ENCODE measurements around the gene SNAI3. TPM values are rescaled to one million over a fixed set of nuclear protein-coding genes. Genes with fewer than 3 reads are reported as not detected.
"Not testable (repeated sequence)": the region's sequence is repeated elsewhere in the genome, so short reads cannot be mapped to it uniquely, and the experiment has no call there.

The SNAI3 gene
- total RNA-seq, 1 donor from 2014 or later: 2.7 TPM

DNA sequence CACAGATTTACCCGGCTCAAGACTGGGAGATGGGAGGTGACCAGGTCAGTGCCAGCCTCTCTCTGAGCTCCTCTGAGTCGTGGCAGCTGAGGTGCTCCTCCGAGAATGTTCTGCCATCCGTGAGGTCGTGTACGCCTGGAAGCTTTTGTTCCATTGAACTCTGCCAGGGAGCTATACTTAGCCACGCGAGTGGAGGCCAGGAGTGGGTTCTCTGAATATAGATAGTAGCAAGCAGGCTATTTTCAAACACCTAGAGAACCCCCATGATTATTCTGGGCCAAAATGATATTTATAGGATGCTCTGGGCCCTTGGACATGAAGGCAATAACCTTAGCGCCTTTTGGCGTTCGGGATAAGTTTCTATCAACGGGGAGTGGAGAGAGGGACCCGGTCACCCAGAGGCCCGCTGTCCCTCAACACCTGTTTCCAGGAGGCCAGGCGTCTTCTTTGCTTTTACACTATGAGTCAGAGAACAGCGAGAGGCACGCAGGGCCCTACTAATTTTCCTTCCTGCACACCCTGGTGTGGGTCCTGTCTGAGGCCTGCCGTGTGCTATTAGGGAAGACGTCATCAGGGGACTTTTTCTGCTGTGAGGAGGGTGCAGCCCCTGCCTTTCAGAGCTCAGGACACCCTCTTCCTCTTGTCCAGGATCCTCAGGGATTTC lies 12.5 kb downstream of the SNAI3 start:
- H3K9me3 Mint-ChIP-seq: no peaks in the 10 kb centered on the region
- CTCF ChIA-PET: no interaction called here
- no peak overlapping the region for H3K27ac Mint-ChIP-seq
- POLR2A ChIA-PET: no interaction called here
- DNase-seq: no peak
- H3K4me3 Mint-ChIP-seq: no peak overlapping the region
- intact Hi-C loops (cut with micrococcal nuclease): no loop called here
- ATAC-seq (ENCODE audit: low read depth): no peak
- no peaks in the 10 kb centered on the region for H3K27me3 Mint-ChIP-seq
- H3K36me3 Mint-ChIP-seq (ENCODE audit: low read depth): peaks cover 17% of the 10 kb centered on the region
- TF ChIP-seq, protein P1, sequence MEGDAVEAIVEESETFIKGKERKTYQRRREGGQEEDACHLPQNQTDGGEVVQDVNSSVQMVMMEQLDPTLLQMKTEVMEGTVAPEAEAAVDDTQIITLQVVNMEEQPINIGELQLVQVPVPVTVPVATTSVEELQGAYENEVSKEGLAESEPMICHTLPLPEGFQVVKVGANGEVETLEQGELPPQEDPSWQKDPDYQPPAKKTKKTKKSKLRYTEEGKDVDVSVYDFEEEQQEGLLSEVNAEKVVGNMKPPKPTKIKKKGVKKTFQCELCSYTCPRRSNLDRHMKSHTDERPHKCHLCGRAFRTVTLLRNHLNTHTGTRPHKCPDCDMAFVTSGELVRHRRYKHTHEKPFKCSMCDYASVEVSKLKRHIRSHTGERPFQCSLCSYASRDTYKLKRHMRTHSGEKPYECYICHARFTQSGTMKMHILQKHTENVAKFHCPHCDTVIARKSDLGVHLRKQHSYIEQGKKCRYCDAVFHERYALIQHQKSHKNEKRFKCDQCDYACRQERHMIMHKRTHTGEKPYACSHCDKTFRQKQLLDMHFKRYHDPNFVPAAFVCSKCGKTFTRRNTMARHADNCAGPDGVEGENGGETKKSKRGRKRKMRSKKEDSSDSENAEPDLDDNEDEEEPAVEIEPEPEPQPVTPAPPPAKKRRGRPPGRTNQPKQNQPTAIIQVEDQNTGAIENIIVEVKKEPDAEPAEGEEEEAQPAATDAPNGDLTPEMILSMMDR (IDR thresholded peaks at IDR 0.05): no peak
- H3K4me1 Mint-ChIP-seq: no peaks in the 10 kb centered on the region

- TF ChIP-seq, protein P1 (IDR thresholded peaks at IDR 0.05): no peak
- Mint-ChIP-seq H3K4me1 (no peaks in the 10 kb centered on the region), H3K27me3 (no peaks in the 10 kb centered on the region), H3K36me3 (ENCODE audit: low read depth) (peaks cover 18% of the 10 kb centered on the region), H3K27ac (no peak overlapping the region), H3K9me3 (no peaks in the 10 kb centered on the region), H3K4me3 (no peak overlapping the region)
- intact Hi-C loops (cut with micrococcal nuclease): no loop called here
- POLR2A ChIA-PET: no interaction called here
- DNase-seq (no peak), ATAC-seq (ENCODE audit: low read depth) (no peak)
- CTCF ChIA-PET: no interaction called here
Observed at GRCh38 chr16:88672776-88673175, 13.5 kb downstream of the SNAI3 start.

- Mint-ChIP-seq H3K36me3 (ENCODE audit: low read depth) (peaks cover 11% of the 10 kb centered on the region), H3K27me3 (no peaks in the 10 kb centered on the region), H3K27ac (no peak overlapping the region), H3K4me3 (no peak overlapping the region), H3K4me1 (no peaks in the 10 kb centered on the region), H3K9me3 (no peaks in the 10 kb centered on the region)
- intact Hi-C loops (cut with micrococcal nuclease): no loop called here
- DNase-seq (no peak), ATAC-seq (ENCODE audit: low read depth) (no peak)
- TF ChIP-seq, protein P1 (IDR thresholded peaks at IDR 0.05): no peak
- POLR2A ChIA-PET: interaction anchor here (1.0 to 1.4 kb wide), 3 partner anchors 8 to 29 kb away, joined by 3 to 4 read pairs (median 4); no protein-coding TSS in a partner anchor
- CTCF ChIA-PET: no interaction called here
Observed at GRCh38 chr16:88671806-88672205, 14.5 kb downstream of the SNAI3 start.

- H3K9me3 Mint-ChIP-seq: no peaks in the 10 kb centered on the region
- POLR2A ChIA-PET: no interaction called here
- intact Hi-C loops (cut with micrococcal nuclease): no loop called here
Observed at GRCh38 chr16:88669980-88670379, 16.3 kb downstream of the SNAI3 start.

GRCh38 chr16:88669493-88669892 lies 16.8 kb downstream of the SNAI3 start:
- DNase-seq; H3K27me3 Mint-ChIP-seq; POLR2A ChIA-PET; H3K36me3 Mint-ChIP-seq (ENCODE audit: low read depth); intact Hi-C loops (cut with micrococcal nuclease); H3K4me1 Mint-ChIP-seq; H3K9me3 Mint-ChIP-seq; CTCF ChIA-PET; ATAC-seq (ENCODE audit: low read depth); H3K27ac Mint-ChIP-seq; H3K4me3 Mint-ChIP-seq: not testable (repeated sequence)

More at GRCh38 chr16:88669980-88670379, 16.3 kb downstream of the SNAI3 start:
- Mint-ChIP-seq H3K36me3 (ENCODE audit: low read depth) (peaks cover 7% of the 10 kb centered on the region), H3K4me3 (no peak overlapping the region), H3K4me1 (peaks cover 5% of the 10 kb centered on the region), H3K27ac (no peak overlapping the region), H3K27me3 (no peaks in the 10 kb centered on the region)
- CTCF ChIA-PET: no interaction called here
- ATAC-seq (ENCODE audit: low read depth) (no peak), DNase-seq (no peak)
- TF ChIP-seq, protein P1 (IDR thresholded peaks at IDR 0.05): no peak

- no peak overlapping the region for H3K4me3 Mint-ChIP-seq
- peak overlapping the region; percentile 63 for H3K27ac Mint-ChIP-seq
- ATAC-seq (ENCODE audit: low read depth) (no peak), DNase-seq (no peak)
- ChIA-PET POLR2A (no interaction called here), CTCF (no interaction called here)
- peaks cover 11% of the 10 kb centered on the region for H3K36me3 Mint-ChIP-seq (ENCODE audit: low read depth)
- intact Hi-C loops (cut with micrococcal nuclease): no loop called here
- H3K9me3 Mint-ChIP-seq: no peaks in the 10 kb centered on the region
- no peaks in the 10 kb centered on the region for H3K27me3 Mint-ChIP-seq
- TF ChIP-seq, protein P1 (IDR thresholded peaks at IDR 0.05): no peak
- H3K4me1 Mint-ChIP-seq: peaks cover 13% of the 10 kb centered on the region
Observed at GRCh38 chr16:88667461-88667860, 18.8 kb downstream of the SNAI3 start.
